ENCODE data around the gene CNOT4.

DNA sequence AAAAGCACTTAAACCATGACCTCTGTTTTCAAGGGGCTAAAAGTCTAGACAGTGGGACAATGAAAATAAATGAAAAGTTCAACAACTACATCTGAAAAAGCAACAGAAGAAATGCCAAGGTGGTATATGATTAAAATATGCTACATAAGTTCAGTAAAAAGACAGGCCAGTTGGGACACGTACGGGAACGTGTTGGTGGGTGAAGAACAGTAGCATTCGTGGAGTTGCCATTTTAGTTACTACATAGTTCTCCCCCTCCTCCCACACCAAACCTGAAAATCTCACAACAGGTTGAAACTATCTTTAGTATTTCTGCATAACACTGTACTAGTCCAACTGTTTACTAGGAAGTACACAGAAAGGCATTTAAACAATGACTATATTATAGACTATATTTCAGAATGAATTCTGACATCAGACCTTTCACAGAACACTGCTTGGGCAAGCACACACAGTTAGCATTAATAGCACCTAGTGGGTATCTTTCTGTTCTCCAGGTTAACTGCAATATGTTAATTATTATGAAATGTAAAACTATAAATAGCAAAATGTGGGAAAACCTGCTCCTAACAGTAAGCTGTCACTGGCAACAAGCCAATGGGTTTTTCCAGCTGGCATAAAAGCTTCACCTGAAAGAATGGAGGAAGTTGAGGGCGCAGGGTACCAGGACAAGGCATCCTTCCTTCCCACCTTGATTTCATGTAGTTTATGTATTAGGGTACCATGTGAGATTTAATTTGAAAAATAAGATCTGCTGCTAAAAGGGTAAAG, 141.3 kb downstream of the CNOT4 start:
- TF ChIP-seq, protein P1, sequence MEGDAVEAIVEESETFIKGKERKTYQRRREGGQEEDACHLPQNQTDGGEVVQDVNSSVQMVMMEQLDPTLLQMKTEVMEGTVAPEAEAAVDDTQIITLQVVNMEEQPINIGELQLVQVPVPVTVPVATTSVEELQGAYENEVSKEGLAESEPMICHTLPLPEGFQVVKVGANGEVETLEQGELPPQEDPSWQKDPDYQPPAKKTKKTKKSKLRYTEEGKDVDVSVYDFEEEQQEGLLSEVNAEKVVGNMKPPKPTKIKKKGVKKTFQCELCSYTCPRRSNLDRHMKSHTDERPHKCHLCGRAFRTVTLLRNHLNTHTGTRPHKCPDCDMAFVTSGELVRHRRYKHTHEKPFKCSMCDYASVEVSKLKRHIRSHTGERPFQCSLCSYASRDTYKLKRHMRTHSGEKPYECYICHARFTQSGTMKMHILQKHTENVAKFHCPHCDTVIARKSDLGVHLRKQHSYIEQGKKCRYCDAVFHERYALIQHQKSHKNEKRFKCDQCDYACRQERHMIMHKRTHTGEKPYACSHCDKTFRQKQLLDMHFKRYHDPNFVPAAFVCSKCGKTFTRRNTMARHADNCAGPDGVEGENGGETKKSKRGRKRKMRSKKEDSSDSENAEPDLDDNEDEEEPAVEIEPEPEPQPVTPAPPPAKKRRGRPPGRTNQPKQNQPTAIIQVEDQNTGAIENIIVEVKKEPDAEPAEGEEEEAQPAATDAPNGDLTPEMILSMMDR (IDR thresholded peaks at IDR 0.05) = no peak
- no peak for TF ChIP-seq POLR2A (IDR thresholded peaks at IDR 0.05)

All from body of pancreas (tissue), 4 donors.